ENCODE results near the gene TGM5. TPM values are rescaled to one million over a fixed set of nuclear protein-coding genes. Genes with fewer than 3 reads are reported as not detected.

The TGM5 gene
- total and polyA plus RNA-seq, 12 donors = 0.13 to 0.14 (median 0.14) TPM; not detected in 9

GRCh38 chr15:43225201-43225949 lies 41.4 kb downstream of the TGM5 start:
- TF ChIP-seq POLR2A (IDR thresholded peaks at IDR 0.05) = no peak
- TF ChIP-seq, protein P1, sequence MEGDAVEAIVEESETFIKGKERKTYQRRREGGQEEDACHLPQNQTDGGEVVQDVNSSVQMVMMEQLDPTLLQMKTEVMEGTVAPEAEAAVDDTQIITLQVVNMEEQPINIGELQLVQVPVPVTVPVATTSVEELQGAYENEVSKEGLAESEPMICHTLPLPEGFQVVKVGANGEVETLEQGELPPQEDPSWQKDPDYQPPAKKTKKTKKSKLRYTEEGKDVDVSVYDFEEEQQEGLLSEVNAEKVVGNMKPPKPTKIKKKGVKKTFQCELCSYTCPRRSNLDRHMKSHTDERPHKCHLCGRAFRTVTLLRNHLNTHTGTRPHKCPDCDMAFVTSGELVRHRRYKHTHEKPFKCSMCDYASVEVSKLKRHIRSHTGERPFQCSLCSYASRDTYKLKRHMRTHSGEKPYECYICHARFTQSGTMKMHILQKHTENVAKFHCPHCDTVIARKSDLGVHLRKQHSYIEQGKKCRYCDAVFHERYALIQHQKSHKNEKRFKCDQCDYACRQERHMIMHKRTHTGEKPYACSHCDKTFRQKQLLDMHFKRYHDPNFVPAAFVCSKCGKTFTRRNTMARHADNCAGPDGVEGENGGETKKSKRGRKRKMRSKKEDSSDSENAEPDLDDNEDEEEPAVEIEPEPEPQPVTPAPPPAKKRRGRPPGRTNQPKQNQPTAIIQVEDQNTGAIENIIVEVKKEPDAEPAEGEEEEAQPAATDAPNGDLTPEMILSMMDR (IDR thresholded peaks at IDR 0.05) = peak; percentile 59 to 74 (median 70)
- 6 to 43% (median 42%) methylated on average over 9 to 16 of the region's 16 CpGs for WGBS, 4 donors
- intact Hi-C loops (cut with DNase I) = loop anchor here in 1 of 2 donors (5.0 kb wide), 1 partner anchor 62 kb away; no protein-coding TSS in a partner anchor
- H3K4me3 ChIP-seq = no peak overlapping the region
- no peaks in the 10 kb centered on the region for H3K9me3 ChIP-seq (replicated peaks in 1 of 3)
- H3K36me3 ChIP-seq (replicated peaks in 1 of 2) = no peaks in the 10 kb centered on the region
- H3K4me1 ChIP-seq (replicated peaks in 1 of 2) = no peaks in the 10 kb centered on the region
- DNase-seq = peak; percentile 37 to 72 (median 45)
- no peaks in the 10 kb centered on the region for H3K27me3 ChIP-seq
- H3K27ac ChIP-seq = no peak overlapping the region

- Histone ChIP-seq H3K27ac (no peak overlapping the region), H3K27me3 (no peaks in the 10 kb centered on the region), H3K9me3 (replicated peaks in 1 of 3) (no peaks in the 10 kb centered on the region), H3K4me1 (replicated peaks in 1 of 2) (no peaks in the 10 kb centered on the region), H3K36me3 (replicated peaks in 1 of 2) (no peaks in the 10 kb centered on the region), H3K4me3 (no peak overlapping the region)
- intact Hi-C loops (cut with DNase I) = no loop called here
- 65 to 88% (median 74%) methylated on average over 1 of the region's 1 CpG for WGBS, 4 donors
- no peak for TF ChIP-seq POLR2A (IDR thresholded peaks at IDR 0.05)
- TF ChIP-seq, protein P1 (IDR thresholded peaks at IDR 0.05) = no peak
- DNase-seq = no peak
Measured at GRCh38 chr15:43221422-43221821, 45.3 kb downstream of the TGM5 start.

DNA sequence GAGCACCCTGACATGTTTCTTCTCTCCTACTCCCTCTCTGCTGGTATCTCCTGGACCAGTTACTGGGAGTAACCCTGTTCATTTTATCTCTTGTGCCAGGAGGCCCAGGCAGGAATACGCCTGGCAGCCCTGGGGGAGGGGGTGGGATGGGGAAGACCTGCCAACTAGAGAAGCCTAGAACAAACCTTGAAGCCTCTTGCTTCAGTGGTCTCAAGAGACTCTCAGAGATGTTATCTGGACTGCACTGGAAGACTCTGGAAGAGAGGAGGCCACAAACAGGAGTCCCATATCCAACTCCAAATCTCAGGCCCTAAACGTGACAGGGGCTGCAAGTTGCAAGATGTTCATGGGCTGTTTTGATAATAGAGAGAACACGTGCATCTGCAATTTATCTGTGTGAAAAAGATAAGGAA lies 45.7 kb downstream of the TGM5 start, which contains the start of gene EPB42:
EPB42 (minus strand) TSS at position 28 of the 413 bp plus-strand sequence. CDS start 193 bp downstream, outside the sequence.
- no peaks in the 10 kb centered on the region for H3K27me3 ChIP-seq
- H3K4me3 ChIP-seq = no peak within 1 kb of the TSS
- H3K9me3 ChIP-seq (replicated peaks in 1 of 3) = no peaks in the 10 kb centered on the region
- no peaks in the 10 kb centered on the region for H3K36me3 ChIP-seq (replicated peaks in 1 of 2)
- H3K4me1 ChIP-seq (replicated peaks in 1 of 2) = no peaks in the 10 kb centered on the region
- intact Hi-C loops (cut with DNase I) = no loop called here
- 65 to 84% (median 71%) methylated on average over 3 of the region's 3 CpGs for WGBS, 4 donors
- no peak for DNase-seq
- H3K27ac ChIP-seq = no peak within 1 kb of the TSS
- TF ChIP-seq, protein P1 (IDR thresholded peaks at IDR 0.05) = no peak
- no peak for TF ChIP-seq POLR2A (IDR thresholded peaks at IDR 0.05)

GRCh38 chr15:43219929-43220928 lies 46.5 kb downstream of the TGM5 start:
- H3K36me3 ChIP-seq (replicated peaks in 1 of 2) = no peaks in the 10 kb centered on the region
- intact Hi-C loops (cut with DNase I) = no loop called here
- H3K27me3 ChIP-seq = no peaks in the 10 kb centered on the region
- no peak overlapping the region for H3K27ac ChIP-seq
- 84 to 91% (median 85%) methylated on average over 16 of the region's 16 CpGs for WGBS, 4 donors
- no peak for DNase-seq
- H3K9me3 ChIP-seq (replicated peaks in 1 of 3) = no peaks in the 10 kb centered on the region
- H3K4me1 ChIP-seq (replicated peaks in 1 of 2) = no peaks in the 10 kb centered on the region
- H3K4me3 ChIP-seq = no peak overlapping the region
- TF ChIP-seq, protein P1 (IDR thresholded peaks at IDR 0.05) = no peak
- no peak for TF ChIP-seq POLR2A (IDR thresholded peaks at IDR 0.05)

Data from adrenal gland (tissue), 12 donors.